ENCODE results near the gene PDE4D.

Gene PDE4D

DNA sequence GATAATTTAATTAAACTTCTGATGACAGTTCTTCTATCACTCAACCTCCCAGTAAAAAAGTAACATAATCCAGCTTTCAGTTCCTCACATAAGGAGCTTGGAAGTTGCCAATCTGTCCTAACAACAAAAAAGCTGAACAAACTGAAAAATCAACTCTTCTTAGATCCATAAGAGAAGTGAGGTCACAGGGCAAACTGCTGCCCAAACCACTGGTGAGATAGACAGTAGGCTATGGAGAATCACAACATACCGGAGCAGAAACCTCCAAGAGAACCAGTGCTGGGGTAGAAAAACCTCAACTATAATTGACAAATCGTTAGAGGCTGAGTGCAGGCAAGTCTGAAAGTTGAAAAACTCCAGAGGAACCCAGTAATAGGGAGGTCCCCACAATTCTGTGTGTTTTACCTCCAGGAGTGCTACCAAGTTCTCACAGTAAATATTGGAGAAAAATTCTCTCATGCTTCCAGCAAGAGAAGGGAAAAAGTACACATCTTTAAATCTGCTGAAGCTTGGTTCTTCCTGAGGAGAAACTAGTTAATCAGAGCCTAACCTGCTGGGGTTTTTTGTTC is 300.0 kb downstream of the PDE4D start:
- H3K27ac ChIP-seq (ENCODE audit: low read depth, low read length), result no peak overlapping the region
- no peaks in the 10 kb centered on the region for H3K27me3 ChIP-seq (ENCODE audit: control insufficient read depth in 1 of 2, insufficient read depth in 2 of 2, low read length in 2 of 2)
- H3K4me3 ChIP-seq (ENCODE audit: low read depth in 1 of 2, low read length in 2 of 2), result no peak overlapping the region
- H3K4me1 ChIP-seq (ENCODE audit: control insufficient read depth in 1 of 2, insufficient read depth in 2 of 2, low read length in 2 of 2), result peaks cover 15 to 41% of the 10 kb centered on the region in 2 donors
- no peaks in the 10 kb centered on the region for H3K36me3 ChIP-seq (ENCODE audit: control insufficient read depth in 1 of 2, insufficient read depth in 2 of 2, low read length in 2 of 2)
- no peak overlapping the region for H3K9ac ChIP-seq (ENCODE audit: low read depth in 1 of 2, low read length in 2 of 2)
- H3K9me3 ChIP-seq (ENCODE audit: control insufficient read depth in 1 of 2, low read length in 2 of 2), result no peaks in the 10 kb centered on the region

DNA sequence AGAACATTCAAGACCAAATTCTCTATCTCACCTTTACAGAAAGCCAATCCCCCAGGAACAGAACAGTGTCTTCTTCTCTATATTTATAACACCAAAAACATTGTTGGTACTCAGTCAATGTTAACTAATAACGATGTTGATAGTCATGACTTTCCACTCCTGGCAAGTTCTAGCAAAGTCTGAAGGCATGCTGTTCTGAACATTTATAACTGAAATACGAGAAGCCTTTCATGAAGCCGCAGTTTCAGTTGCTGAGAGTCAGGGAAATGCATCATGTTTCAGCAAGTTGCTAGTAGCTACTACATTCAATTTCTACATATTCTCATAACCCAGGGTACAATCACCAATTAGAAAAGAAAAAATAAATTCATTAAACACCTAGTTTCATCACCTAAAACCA is 301.4 kb downstream of the PDE4D start:
- no peaks in the 10 kb centered on the region for H3K9me3 ChIP-seq (ENCODE audit: control insufficient read depth in 1 of 2, low read length in 2 of 2)
- no peak overlapping the region for H3K9ac ChIP-seq (ENCODE audit: low read depth in 1 of 2, low read length in 2 of 2)
- H3K36me3 ChIP-seq (ENCODE audit: control insufficient read depth in 1 of 2, insufficient read depth in 2 of 2, low read length in 2 of 2), result no peaks in the 10 kb centered on the region
- H3K27me3 ChIP-seq (ENCODE audit: control insufficient read depth in 1 of 2, insufficient read depth in 2 of 2, low read length in 2 of 2), result no peaks in the 10 kb centered on the region
- no peak overlapping the region for H3K27ac ChIP-seq (ENCODE audit: low read depth, low read length)
- peaks cover 20 to 45% of the 10 kb centered on the region in 2 donors for H3K4me1 ChIP-seq (ENCODE audit: control insufficient read depth in 1 of 2, insufficient read depth in 2 of 2, low read length in 2 of 2)
- no peak overlapping the region for H3K4me3 ChIP-seq (ENCODE audit: low read depth in 1 of 2, low read length in 2 of 2)

GRCh38 chr5:59591162-59591561 is 302.4 kb downstream of the PDE4D start:
- H3K36me3 ChIP-seq (ENCODE audit: control insufficient read depth in 1 of 2, insufficient read depth in 2 of 2, low read length in 2 of 2), result no peaks in the 10 kb centered on the region
- H3K27me3 ChIP-seq (ENCODE audit: control insufficient read depth in 1 of 2, insufficient read depth in 2 of 2, low read length in 2 of 2), result no peaks in the 10 kb centered on the region
- peak overlapping the region in 1 of 2 donors; percentile 30 for H3K9ac ChIP-seq (ENCODE audit: low read depth in 1 of 2, low read length in 2 of 2)
- no peaks in the 10 kb centered on the region for H3K9me3 ChIP-seq (ENCODE audit: control insufficient read depth in 1 of 2, low read length in 2 of 2)
- H3K27ac ChIP-seq (ENCODE audit: low read depth, low read length), result no peak overlapping the region
- peaks cover 23 to 48% of the 10 kb centered on the region in 2 donors for H3K4me1 ChIP-seq (ENCODE audit: control insufficient read depth in 1 of 2, insufficient read depth in 2 of 2, low read length in 2 of 2)
- no peak overlapping the region for H3K4me3 ChIP-seq (ENCODE audit: low read depth in 1 of 2, low read length in 2 of 2)

DNA sequence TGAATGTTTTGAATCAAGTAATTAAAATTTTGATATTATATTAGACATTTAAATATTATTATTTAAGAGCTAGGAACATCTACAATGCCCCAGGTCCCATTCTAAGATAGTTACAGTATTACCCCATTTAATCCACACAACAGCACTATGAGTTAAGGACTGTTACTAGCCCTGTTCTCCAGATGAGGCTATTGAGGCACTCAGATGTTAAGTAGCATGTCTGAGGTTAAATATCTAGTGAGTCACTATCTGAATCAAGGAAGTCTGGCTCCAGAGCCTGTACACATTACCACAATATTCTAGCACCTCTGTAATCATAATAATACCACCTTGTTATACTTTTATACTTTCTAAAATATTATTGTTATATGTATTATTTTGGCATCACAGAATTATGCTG is 304.6 kb downstream of the PDE4D start:
- Histone ChIP-seq H3K36me3 (ENCODE audit: control insufficient read depth in 1 of 2, insufficient read depth in 2 of 2, low read length in 2 of 2) (no peaks in the 10 kb centered on the region), H3K27ac (ENCODE audit: low read depth, low read length) (no peak overlapping the region), H3K9ac (ENCODE audit: low read depth in 1 of 2, low read length in 2 of 2) (no peak overlapping the region), H3K9me3 (ENCODE audit: control insufficient read depth in 1 of 2, low read length in 2 of 2) (no peaks in the 10 kb centered on the region), H3K4me1 (ENCODE audit: control insufficient read depth in 1 of 2, insufficient read depth in 2 of 2, low read length in 2 of 2) (peaks cover 23 to 65% of the 10 kb centered on the region in 2 donors), H3K4me3 (ENCODE audit: low read depth in 1 of 2, low read length in 2 of 2) (no peak overlapping the region), H3K27me3 (ENCODE audit: control insufficient read depth in 1 of 2, insufficient read depth in 2 of 2, low read length in 2 of 2) (no peaks in the 10 kb centered on the region)

- no peak overlapping the region for H3K27ac ChIP-seq (ENCODE audit: low read depth, low read length)
- peak overlapping the region; percentile 36 to 40 for H3K9ac ChIP-seq (ENCODE audit: low read depth in 1 of 2, low read length in 2 of 2)
- H3K9me3 ChIP-seq (ENCODE audit: control insufficient read depth in 1 of 2, low read length in 2 of 2), result no peaks in the 10 kb centered on the region
- H3K4me3 ChIP-seq (ENCODE audit: low read depth in 1 of 2, low read length in 2 of 2), result peak overlapping the region; percentile 61 to 64
- no peaks in the 10 kb centered on the region for H3K36me3 ChIP-seq (ENCODE audit: control insufficient read depth in 1 of 2, insufficient read depth in 2 of 2, low read length in 2 of 2)
- peaks cover 26 to 73% of the 10 kb centered on the region in 2 donors for H3K4me1 ChIP-seq (ENCODE audit: control insufficient read depth in 1 of 2, insufficient read depth in 2 of 2, low read length in 2 of 2)
- H3K27me3 ChIP-seq (ENCODE audit: control insufficient read depth in 1 of 2, insufficient read depth in 2 of 2, low read length in 2 of 2), result no peaks in the 10 kb centered on the region
Observed at GRCh38 chr5:59587489-59588337, 305.8 kb downstream of the PDE4D start.

DNA sequence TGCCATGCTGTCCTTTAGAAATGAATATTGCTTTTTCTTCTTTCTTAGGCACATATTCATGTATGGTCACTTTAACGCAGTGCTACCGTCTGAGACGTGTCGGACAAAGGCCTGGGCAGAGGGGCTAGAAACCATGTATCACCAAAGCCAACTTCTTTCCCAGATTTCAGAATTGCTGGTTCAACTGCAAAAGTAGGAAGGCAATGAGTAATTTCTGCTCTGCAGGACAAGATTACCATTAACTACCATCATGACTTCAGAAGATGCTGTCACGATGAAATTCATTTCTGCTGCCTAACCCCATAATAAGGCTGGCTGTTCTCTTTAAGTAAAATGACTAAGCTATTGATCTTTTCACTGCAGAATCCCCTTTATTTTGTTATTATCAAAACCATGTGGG is 306.7 kb downstream of the PDE4D start:
- peak overlapping the region; percentile 61 to 64 for H3K4me3 ChIP-seq (ENCODE audit: low read depth in 1 of 2, low read length in 2 of 2)
- H3K36me3 ChIP-seq (ENCODE audit: control insufficient read depth in 1 of 2, insufficient read depth in 2 of 2, low read length in 2 of 2), result no peaks in the 10 kb centered on the region
- H3K9me3 ChIP-seq (ENCODE audit: control insufficient read depth in 1 of 2, low read length in 2 of 2), result no peaks in the 10 kb centered on the region
- peak overlapping the region in 1 of 2 donors; percentile 36 for H3K9ac ChIP-seq (ENCODE audit: low read depth in 1 of 2, low read length in 2 of 2)
- H3K27ac ChIP-seq (ENCODE audit: low read depth, low read length), result no peak overlapping the region
- no peaks in the 10 kb centered on the region for H3K27me3 ChIP-seq (ENCODE audit: control insufficient read depth in 1 of 2, insufficient read depth in 2 of 2, low read length in 2 of 2)
- peaks cover 24 to 70% of the 10 kb centered on the region in 2 donors for H3K4me1 ChIP-seq (ENCODE audit: control insufficient read depth in 1 of 2, insufficient read depth in 2 of 2, low read length in 2 of 2)

DNA sequence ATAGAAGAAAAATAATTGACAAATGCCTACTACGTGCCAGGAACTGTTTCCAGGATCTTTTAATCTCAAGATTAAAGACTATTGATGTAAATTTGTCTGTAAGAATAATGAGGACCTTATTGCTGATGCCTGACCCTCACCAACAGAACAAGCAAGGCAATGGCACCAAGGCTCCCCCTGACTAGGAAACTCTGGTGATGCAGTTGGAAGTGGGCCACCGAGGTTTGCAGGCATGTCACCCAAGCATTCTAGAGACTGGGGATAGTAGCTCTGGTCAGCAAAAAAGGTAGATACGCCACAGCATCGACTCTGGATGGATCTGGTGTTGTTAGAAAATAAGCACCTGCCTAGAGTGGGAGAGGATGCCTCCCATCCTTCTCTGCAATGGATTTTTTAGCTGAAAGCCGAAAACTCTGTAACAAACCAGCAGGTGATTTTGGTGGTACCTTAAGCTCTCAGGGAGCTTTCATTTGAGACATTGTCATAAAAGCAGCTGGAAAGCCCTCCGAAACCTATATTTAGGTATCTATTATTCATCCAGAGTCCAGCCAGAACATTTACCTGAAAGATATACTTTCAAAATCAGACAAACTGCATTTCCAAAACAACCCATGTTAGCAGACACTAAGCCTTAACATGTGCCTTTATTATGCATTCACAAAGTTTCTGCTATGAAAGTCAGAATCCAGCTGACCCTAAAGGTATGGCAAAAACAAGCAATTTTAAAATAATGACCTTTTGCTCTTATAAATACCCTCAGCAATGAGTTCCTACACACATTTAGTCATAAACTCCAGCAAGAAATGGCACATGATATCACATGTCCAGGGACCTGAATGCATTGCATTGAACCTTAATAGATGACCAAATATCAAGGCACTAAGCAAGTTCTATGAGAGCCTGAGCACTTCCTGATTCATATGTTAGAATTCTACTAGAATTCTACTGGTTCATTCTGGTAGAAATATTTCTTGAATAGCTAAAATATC is 308.4 kb downstream of the PDE4D start:
- Histone ChIP-seq H3K27me3 (ENCODE audit: control insufficient read depth in 1 of 2, insufficient read depth in 2 of 2, low read length in 2 of 2) (no peaks in the 10 kb centered on the region), H3K27ac (ENCODE audit: low read depth, low read length) (no peak overlapping the region), H3K9me3 (ENCODE audit: control insufficient read depth in 1 of 2, low read length in 2 of 2) (no peaks in the 10 kb centered on the region), H3K4me3 (ENCODE audit: low read depth in 1 of 2, low read length in 2 of 2) (peak overlapping the region in 1 of 2 donors; percentile 55), H3K9ac (ENCODE audit: low read depth in 1 of 2, low read length in 2 of 2) (no peak overlapping the region), H3K36me3 (ENCODE audit: control insufficient read depth in 1 of 2, insufficient read depth in 2 of 2, low read length in 2 of 2) (no peaks in the 10 kb centered on the region), H3K4me1 (ENCODE audit: control insufficient read depth in 1 of 2, insufficient read depth in 2 of 2, low read length in 2 of 2) (peaks cover 17 to 59% of the 10 kb centered on the region in 2 donors)

DNA sequence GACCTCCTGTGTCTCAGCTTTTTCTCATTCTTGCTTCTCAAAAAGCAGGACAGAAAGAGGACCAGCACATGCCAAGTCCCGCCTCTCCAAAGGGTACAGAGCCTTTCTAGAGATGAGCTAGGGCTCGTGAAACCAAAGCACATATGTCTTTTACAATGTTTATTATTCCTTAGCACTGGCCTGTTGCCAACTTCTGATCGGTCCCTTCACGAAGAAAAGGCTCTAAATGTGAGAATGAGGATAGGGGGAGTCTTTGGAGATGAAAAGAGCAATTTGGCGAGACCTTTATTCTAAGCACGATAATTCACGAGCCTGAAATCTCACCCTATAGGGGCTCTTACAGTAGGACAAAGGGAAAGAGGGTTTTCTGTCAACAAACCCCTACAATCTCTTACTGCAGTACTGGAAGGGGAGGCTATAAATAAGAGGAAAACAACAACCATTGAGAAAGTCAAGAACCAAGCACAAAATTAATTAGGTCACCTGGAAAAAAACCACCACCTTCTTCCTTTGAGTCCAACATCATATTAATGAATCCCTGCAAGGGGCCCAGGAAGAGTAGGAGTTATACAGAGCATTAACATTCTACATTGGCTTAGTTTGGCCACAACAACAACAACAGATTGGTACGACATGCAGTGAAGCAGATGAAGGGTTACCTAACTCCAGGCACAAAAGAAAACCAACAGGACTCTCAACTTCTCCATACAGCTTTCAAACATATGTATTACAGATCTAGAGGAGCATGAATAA is 309.5 kb downstream of the PDE4D start:
- Histone ChIP-seq H3K4me3 (ENCODE audit: low read depth in 1 of 2, low read length in 2 of 2) (peak overlapping the region; percentile 29 to 55), H3K4me1 (ENCODE audit: control insufficient read depth in 1 of 2, insufficient read depth in 2 of 2, low read length in 2 of 2) (peaks cover 17 to 51% of the 10 kb centered on the region in 2 donors), H3K9me3 (ENCODE audit: control insufficient read depth in 1 of 2, low read length in 2 of 2) (no peaks in the 10 kb centered on the region), H3K9ac (ENCODE audit: low read depth in 1 of 2, low read length in 2 of 2) (peak overlapping the region in 1 of 2 donors; percentile 23), H3K27me3 (ENCODE audit: control insufficient read depth in 1 of 2, insufficient read depth in 2 of 2, low read length in 2 of 2) (no peaks in the 10 kb centered on the region), H3K27ac (ENCODE audit: low read depth, low read length) (no peak overlapping the region), H3K36me3 (ENCODE audit: control insufficient read depth in 1 of 2, insufficient read depth in 2 of 2, low read length in 2 of 2) (no peaks in the 10 kb centered on the region)

GRCh38 chr5:59583151-59583809 is 310.2 kb downstream of the PDE4D start:
- Histone ChIP-seq H3K27me3 (ENCODE audit: control insufficient read depth in 1 of 2, insufficient read depth in 2 of 2, low read length in 2 of 2) (no peaks in the 10 kb centered on the region), H3K4me3 (ENCODE audit: low read depth in 1 of 2, low read length in 2 of 2) (peak overlapping the region; percentile 29 to 55), H3K4me1 (ENCODE audit: control insufficient read depth in 1 of 2, insufficient read depth in 2 of 2, low read length in 2 of 2) (peaks cover 17 to 46% of the 10 kb centered on the region in 2 donors), H3K27ac (ENCODE audit: low read depth, low read length) (peak overlapping the region; percentile 30), H3K9me3 (ENCODE audit: control insufficient read depth in 1 of 2, low read length in 2 of 2) (no peaks in the 10 kb centered on the region), H3K36me3 (ENCODE audit: control insufficient read depth in 1 of 2, insufficient read depth in 2 of 2, low read length in 2 of 2) (no peaks in the 10 kb centered on the region), H3K9ac (ENCODE audit: low read depth in 1 of 2, low read length in 2 of 2) (peak overlapping the region in 1 of 2 donors; percentile 23)

Data from duodenal mucosa (tissue), 2 donors.